HUES6 (cell line): ENCODE results near the gene DUOXA1.

Source experiments
- H3K27ac ChIP-seq: 2 replicates; pipeline ENCODE4 v1.7.0; 2013; ENCODE audit warnings: low read depth, mild to moderate bottlenecking, low read length, inconsistent platforms
- H3K27me3 ChIP-seq: 2 replicates; pipeline ENCODE4 v1.6.1; 2013; ENCODE audit warnings: low read length; ENCODE audit not compliant: control insufficient read depth, insufficient read depth
- H3K36me3 ChIP-seq: 2 replicates; pipeline ENCODE4 v1.6.1; 2013; ENCODE audit warnings: low read length; ENCODE audit not compliant: control insufficient read depth, insufficient read depth
- H3K4me1 ChIP-seq: 2 replicates; pipeline ENCODE4 v1.6.1; 2013; ENCODE audit warnings: low read length; ENCODE audit not compliant: control insufficient read depth, insufficient read depth
- H3K4me3 ChIP-seq: 2 replicates; pipeline ENCODE4 v1.5.1; 2013; ENCODE audit warnings: low read depth, low read length
- H3K9ac ChIP-seq: one replicate; pipeline ENCODE4 v1.6.1; 2013; ENCODE audit warnings: mild to moderate bottlenecking, low read length
- H3K9me3 ChIP-seq: 2 replicates; pipeline ENCODE4 v1.6.1; 2013; ENCODE audit warnings: low read depth, low read length; ENCODE audit not compliant: control insufficient read depth, insufficient read depth

Gene DUOXA1

GRCh38 chr15:45149060-45149459, 19.4 kb upstream of the DUOXA1 start:
- H3K27ac ChIP-seq: no peak overlapping the region
- no peaks in the 10 kb centered on the region for H3K36me3 ChIP-seq
- no peaks in the 10 kb centered on the region for H3K9me3 ChIP-seq
- no peak overlapping the region for H3K9ac ChIP-seq
- H3K4me3 ChIP-seq: no peak overlapping the region
- peaks cover 4% of the 10 kb centered on the region; the same call in 1 of the 2 replicates for H3K27me3 ChIP-seq
- H3K4me1 ChIP-seq: peaks cover 7% of the 10 kb centered on the region; the same call in 1 of the 2 replicates

DNA sequence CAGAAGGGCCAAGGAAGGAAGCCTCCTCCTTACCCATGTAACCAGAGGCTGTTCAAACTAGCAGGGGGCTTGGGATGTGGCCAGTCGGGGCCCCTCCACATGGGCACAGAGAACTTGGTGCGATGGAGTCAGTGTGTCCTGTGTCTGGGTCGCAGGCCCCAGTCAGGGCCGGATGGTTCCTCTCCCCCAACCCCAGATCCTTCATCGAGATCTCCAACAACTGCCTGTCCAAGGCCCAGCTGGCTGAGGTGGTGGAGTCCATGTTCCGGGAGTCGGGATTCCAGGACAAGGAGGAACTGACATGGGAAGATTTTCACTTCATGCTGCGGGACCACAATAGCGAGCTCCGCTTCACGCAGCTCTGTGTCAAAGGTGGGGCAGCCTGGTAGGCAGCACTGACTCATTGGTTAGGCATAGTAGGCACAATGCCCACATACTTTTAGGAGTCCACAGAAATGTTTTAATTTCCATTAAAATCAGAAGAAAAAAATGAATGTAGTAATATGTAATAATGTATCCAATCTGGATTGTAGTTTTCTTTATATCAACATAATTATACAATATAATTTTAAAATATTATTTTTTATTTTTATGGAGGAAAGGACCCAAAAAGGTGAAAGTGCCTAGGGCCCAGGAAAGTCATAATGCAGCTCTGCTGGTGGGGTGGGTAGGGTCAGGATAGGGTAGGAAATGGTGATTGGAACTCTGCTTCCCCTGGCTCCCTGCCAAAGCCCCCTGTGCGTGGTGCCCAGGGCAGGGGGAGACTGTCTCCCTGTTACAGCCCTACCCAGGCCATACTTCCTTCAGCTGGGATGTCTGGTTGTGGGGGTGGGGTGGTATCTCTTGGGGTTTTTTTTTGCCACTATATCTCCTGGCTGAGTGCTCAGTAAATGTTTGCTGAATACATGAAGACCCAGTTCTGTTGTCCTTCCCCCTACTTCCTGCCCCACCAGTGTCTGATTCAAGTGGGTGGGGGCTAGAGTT, 18.7 kb upstream of the DUOXA1 start:
- Histone ChIP-seq H3K9ac (no peak overlapping the region), H3K9me3 (no peaks in the 10 kb centered on the region), H3K27me3 (peaks cover 4% of the 10 kb centered on the region; the same call in 1 of the 2 replicates), H3K36me3 (no peaks in the 10 kb centered on the region), H3K27ac (no peak overlapping the region), H3K4me3 (no peak overlapping the region), H3K4me1 (peaks cover 7% of the 10 kb centered on the region; the same call in 1 of the 2 replicates)

- H3K36me3 ChIP-seq: no peaks in the 10 kb centered on the region
- H3K4me3 ChIP-seq: no peak overlapping the region
- H3K27ac ChIP-seq: no peak overlapping the region
- H3K4me1 ChIP-seq: peaks cover 7% of the 10 kb centered on the region; the same call in 1 of the 2 replicates
- no peaks in the 10 kb centered on the region for H3K9me3 ChIP-seq
- no peak overlapping the region for H3K9ac ChIP-seq
- peaks cover 4% of the 10 kb centered on the region; the same call in 1 of the 2 replicates for H3K27me3 ChIP-seq
Observed at GRCh38 chr15:45147606-45148005, 17.9 kb upstream of the DUOXA1 start.

- Histone ChIP-seq H3K27me3 (peaks cover 4% of the 10 kb centered on the region; the same call in 1 of the 2 replicates), H3K36me3 (no peaks in the 10 kb centered on the region), H3K9me3 (no peaks in the 10 kb centered on the region), H3K9ac (no peak overlapping the region), H3K4me3 (no peak overlapping the region), H3K27ac (no peak overlapping the region), H3K4me1 (peaks cover 7% of the 10 kb centered on the region; the same call in 1 of the 2 replicates)
Observed at GRCh38 chr15:45146405-45146804, 16.7 kb upstream of the DUOXA1 start.

GRCh38 chr15:45144775-45145174, 15.1 kb upstream of the DUOXA1 start:
- Histone ChIP-seq H3K4me3 (no peak overlapping the region), H3K36me3 (no peaks in the 10 kb centered on the region), H3K9ac (no peak overlapping the region), H3K4me1 (peaks cover 7% of the 10 kb centered on the region; the same call in 1 of the 2 replicates), H3K9me3 (no peaks in the 10 kb centered on the region), H3K27ac (no peak overlapping the region), H3K27me3 (peaks cover 4% of the 10 kb centered on the region; the same call in 1 of the 2 replicates)

DNA sequence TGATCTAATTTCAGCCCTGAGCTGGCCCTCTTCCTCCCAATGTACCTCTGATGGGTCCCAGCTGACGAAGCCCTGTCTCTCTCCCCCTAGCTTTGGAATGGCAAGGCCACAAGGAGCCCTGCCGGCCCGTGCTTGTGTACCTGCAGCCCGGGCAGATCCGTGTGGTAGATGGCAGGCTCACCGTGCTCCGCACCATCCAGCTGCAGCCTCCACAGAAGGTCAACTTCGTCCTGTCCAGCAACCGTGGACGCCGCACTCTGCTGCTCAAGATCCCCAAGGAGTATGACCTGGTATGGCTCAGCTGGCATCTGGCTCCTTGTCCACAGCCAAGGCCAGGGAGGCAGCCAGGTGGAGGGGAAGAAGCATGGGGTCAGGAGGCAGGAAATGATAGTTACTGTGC, 14.3 kb upstream of the DUOXA1 start:
- H3K4me3 ChIP-seq: no peak overlapping the region
- no peaks in the 10 kb centered on the region for H3K36me3 ChIP-seq
- no peaks in the 10 kb centered on the region for H3K9me3 ChIP-seq
- peaks cover 4% of the 10 kb centered on the region; the same call in 1 of the 2 replicates for H3K27me3 ChIP-seq
- no peak overlapping the region for H3K27ac ChIP-seq
- peaks cover 4% of the 10 kb centered on the region; the same call in 1 of the 2 replicates for H3K4me1 ChIP-seq
- no peak overlapping the region for H3K9ac ChIP-seq

- Histone ChIP-seq H3K9me3 (no peaks in the 10 kb centered on the region), H3K4me1 (no peaks in the 10 kb centered on the region), H3K36me3 (no peaks in the 10 kb centered on the region), H3K27ac (no peak overlapping the region), H3K9ac (no peak overlapping the region), H3K4me3 (no peak overlapping the region), H3K27me3 (peaks cover 5% of the 10 kb centered on the region)
Observed at GRCh38 chr15:45143056-45143455, 13.4 kb upstream of the DUOXA1 start.

GRCh38 chr15:45141386-45141785, 11.7 kb upstream of the DUOXA1 start:
- H3K27me3 ChIP-seq: peaks cover 17% of the 10 kb centered on the region
- no peak overlapping the region for H3K9ac ChIP-seq
- H3K4me3 ChIP-seq: no peak overlapping the region
- no peak overlapping the region for H3K27ac ChIP-seq
- H3K9me3 ChIP-seq: no peaks in the 10 kb centered on the region
- no peaks in the 10 kb centered on the region for H3K36me3 ChIP-seq
- no peaks in the 10 kb centered on the region for H3K4me1 ChIP-seq

GRCh38 chr15:45140557-45141250, 11.0 kb upstream of the DUOXA1 start:
- H3K4me1 ChIP-seq: no peaks in the 10 kb centered on the region
- peaks cover 21% of the 10 kb centered on the region for H3K27me3 ChIP-seq
- no peak overlapping the region for H3K9ac ChIP-seq
- H3K27ac ChIP-seq: no peak overlapping the region
- H3K4me3 ChIP-seq: no peak overlapping the region
- no peaks in the 10 kb centered on the region for H3K9me3 ChIP-seq
- H3K36me3 ChIP-seq: no peaks in the 10 kb centered on the region

DNA sequence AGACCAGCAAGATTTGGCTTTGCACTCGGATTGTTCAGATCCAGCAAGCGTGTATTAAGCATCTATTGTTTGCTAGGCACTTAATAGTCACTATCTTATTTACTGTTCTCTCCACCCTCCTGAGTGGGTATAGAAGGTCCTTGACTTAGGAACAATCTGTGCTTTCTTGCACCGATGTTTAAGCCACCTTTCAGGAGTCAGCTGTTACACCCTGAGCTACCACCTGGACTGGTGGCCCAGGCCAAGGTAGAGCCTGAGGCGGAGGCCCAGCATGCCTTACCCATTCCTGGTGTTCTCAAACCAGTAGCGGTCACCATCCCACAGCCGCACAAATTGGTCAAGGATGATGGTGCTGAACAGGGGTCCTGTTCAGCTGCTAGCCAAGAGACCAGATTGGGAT, 10.1 kb upstream of the DUOXA1 start:
- Histone ChIP-seq H3K4me3 (no peak overlapping the region), H3K36me3 (no peaks in the 10 kb centered on the region), H3K9ac (no peak overlapping the region), H3K27me3 (peaks cover 26% of the 10 kb centered on the region), H3K9me3 (no peaks in the 10 kb centered on the region), H3K27ac (no peak overlapping the region), H3K4me1 (no peaks in the 10 kb centered on the region)
